Measurements from ENCODE around the gene OSBPL10. TPM values are rescaled to one million over a fixed set of nuclear protein-coding genes. Genes with fewer than 3 reads are reported as not detected.
"Not testable (repeated sequence)": the region's sequence is repeated elsewhere in the genome, so short reads cannot be mapped to it uniquely, and the experiment has no call there.

OSBPL10 gene
- polyA plus RNA-seq, 2 of the 4 experiments (the other 2 are of a cell fraction): 9.2 to 17.0 TPM

DNA sequence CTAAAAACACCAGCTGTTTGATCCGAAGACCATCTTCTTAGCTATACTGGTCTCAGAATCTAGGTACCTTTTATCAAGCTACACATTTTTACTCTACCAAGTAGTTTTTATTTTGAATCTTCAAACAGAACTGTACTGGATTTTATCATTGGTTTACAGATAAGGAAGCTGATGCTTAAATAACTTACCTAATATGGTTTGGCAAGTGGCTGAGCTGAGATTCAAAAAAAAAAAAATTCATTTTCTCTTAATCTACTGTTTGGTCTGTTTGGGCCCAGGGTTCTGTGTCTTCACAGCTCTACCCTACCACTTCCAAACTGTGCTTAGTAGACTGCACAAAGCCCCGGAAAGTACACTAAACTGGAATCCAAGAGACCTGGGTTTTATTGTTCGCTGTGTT is 36.2 kb upstream of the OSBPL10 start:
- DNase-seq (ENCODE audit: low read depth in 1 of 2, low spot score in 1 of 2) (no peak), FAIRE-seq (no peak), ATAC-seq (no peak)
- 88% methylated on average over 3 of the region's 3 CpGs for WGBS (ENCODE audit: missing lambda C conversion rate)
- no peak for TF ChIP-seq RNF2 (IDR thresholded peaks at IDR 0.05; ENCODE audit: borderline replicate concordance, low read depth)
- no peak for TF ChIP-seq RFX5 (IDR thresholded peaks at IDR 0.05)
- Histone ChIP-seq H3K4me1 (peaks cover 11% of the 10 kb centered on the region; the same call in 2 of the 3 replicates), H3K4me3 (no peak overlapping the region), H3K9me3 (no peaks in the 10 kb centered on the region), H3K27ac (no peak overlapping the region), H3K4me2 (no peak overlapping the region)
- CTCF ChIA-PET: interaction anchor here (0.9 to 4.7 kb wide), 4 partner anchors 12 to 171 kb away, joined by 3 to 38 read pairs (median 3); no protein-coding TSS in a partner anchor
- POLR2A ChIA-PET: no interaction called here

DNA sequence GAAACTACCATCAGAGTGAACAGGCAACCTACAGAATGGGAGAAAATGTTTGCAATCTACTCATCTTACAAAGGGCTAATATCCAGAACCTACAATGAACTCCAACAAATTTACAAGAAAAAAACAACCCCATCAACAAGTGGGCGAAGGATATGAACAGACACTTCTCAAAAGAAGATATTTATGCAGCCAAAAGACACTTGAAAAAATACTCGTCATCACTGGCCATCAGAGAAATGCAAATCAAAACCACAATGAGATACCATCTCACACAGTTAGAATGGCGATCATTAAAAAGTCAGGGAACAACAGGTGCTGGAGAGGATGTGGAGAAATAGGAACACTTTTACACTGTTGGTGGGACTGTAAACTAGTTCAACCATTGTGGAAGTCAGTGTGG is 34.6 kb upstream of the OSBPL10 start:
- H3K27ac ChIP-seq; ATAC-seq; H3K4me2 ChIP-seq; POLR2A ChIA-PET; DNase-seq (ENCODE audit: low read depth in 1 of 2, low spot score in 1 of 2); CTCF ChIA-PET; FAIRE-seq; H3K9me3 ChIP-seq; H3K4me3 ChIP-seq: not testable (repeated sequence)
- peaks cover 11% of the 10 kb centered on the region; the same call in 2 of the 3 replicates for H3K4me1 ChIP-seq
- WGBS (ENCODE audit: missing lambda C conversion rate): 47% methylated on average over 3 of the region's 3 CpGs

DNA sequence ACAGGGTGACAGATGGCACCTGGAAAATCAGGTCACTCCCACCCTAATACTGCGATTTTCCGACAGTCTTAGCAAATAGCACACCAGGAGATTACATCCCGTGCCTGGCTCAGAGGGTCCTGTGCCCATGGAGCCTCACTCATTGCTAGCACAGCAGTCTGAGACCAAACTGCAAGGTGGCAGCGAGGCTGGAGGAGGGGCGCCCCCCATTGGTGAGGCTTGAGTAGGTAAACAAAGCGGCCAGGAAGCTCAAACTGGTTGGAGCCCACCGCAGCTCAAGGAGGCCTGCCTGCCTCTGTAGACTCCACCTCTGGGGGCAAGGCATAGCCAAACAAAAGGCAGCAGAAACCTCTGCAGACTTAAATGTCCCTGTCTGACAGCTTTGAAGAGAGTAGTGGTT is 29.6 kb upstream of the OSBPL10 start:
- peaks cover 12% of the 10 kb centered on the region for H3K9me3 ChIP-seq
- H3K4me2 ChIP-seq; H3K27ac ChIP-seq; POLR2A ChIA-PET; DNase-seq (ENCODE audit: low read depth in 1 of 2, low spot score in 1 of 2); H3K4me1 ChIP-seq; FAIRE-seq; H3K4me3 ChIP-seq; ATAC-seq: not testable (repeated sequence)
- CTCF ChIA-PET: interaction anchor here (1.5 kb wide), 1 partner anchor 9 kb away, joined by 4 read pairs; no protein-coding TSS in a partner anchor
- 35% methylated on average over 3 of the region's 7 CpGs for WGBS (ENCODE audit: missing lambda C conversion rate)

DNA sequence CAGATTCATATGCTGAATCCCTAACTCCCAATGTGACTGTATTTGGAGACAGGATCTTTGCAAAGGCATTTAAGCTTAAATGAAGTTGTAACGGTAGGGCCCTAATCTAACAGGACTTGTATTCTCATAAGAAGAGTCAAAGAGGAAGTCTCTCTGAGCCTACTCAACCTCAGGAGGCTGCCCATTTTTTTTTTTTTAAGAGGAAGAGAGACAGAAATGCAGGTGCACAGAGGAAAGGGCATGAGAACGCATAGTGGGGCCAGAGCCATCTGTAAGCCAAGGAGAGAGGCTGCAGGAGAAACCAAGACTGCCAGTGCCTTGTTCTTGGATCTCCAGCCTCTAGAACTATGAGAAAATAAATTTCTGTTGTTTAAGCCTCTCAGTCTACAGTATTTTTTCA is 28.9 kb upstream of the OSBPL10 start:
- ChIA-PET CTCF (interaction anchor here (0.6 to 1.5 kb wide), 2 partner anchors 9 to 25 kb away, joined by 4 to 5 read pairs; no protein-coding TSS in a partner anchor), POLR2A (no interaction called here)
- Histone ChIP-seq H3K4me3 (no peak overlapping the region), H3K9me3 (peaks cover 12% of the 10 kb centered on the region), H3K4me2 (no peak overlapping the region), H3K4me1 (no peaks in the 10 kb centered on the region), H3K27ac (no peak overlapping the region)
- WGBS (ENCODE audit: missing lambda C conversion rate): 76% methylated on average over 2 of the region's 2 CpGs
- TF ChIP-seq KDM1A (IDR thresholded peaks at IDR 0.05; ENCODE audit: low read depth) (no peak), FOSL2 (IDR thresholded peaks at IDR 0.05) (no peak), FOSL2 (CRISPR knock-in tag; IDR thresholded peaks at IDR 0.05) (no peak), PHF8 (IDR thresholded peaks at IDR 0.05; ENCODE audit: borderline replicate concordance, low read depth) (no peak), NPAS2 (CRISPR knock-in tag; IDR thresholded peaks at IDR 0.05; ENCODE audit: borderline replicate concordance) (no peak), SREBF2 (IDR thresholded peaks at IDR 0.05) (no peak), HOXB5 (CRISPR knock-in tag; IDR thresholded peaks at IDR 0.05) (no peak), ESRRA (IDR thresholded peaks at IDR 0.05; ENCODE audit: borderline replicate concordance, low read length) (no peak), ZSCAN20 (CRISPR knock-in tag; IDR thresholded peaks at IDR 0.05) (no peak), EP300 (IDR thresholded peaks at IDR 0.05) (no peak), BHLHE40 (IDR thresholded peaks at IDR 0.05; ENCODE audit: low read depth, low read length) (no peak), GATA3 (IDR thresholded peaks at IDR 0.05; ENCODE audit: borderline replicate concordance) (no peak), SMC3 (IDR thresholded peaks at IDR 0.05) (no peak), MAZ (IDR thresholded peaks at IDR 0.05; ENCODE audit: borderline replicate concordance, low read depth, low read length) (no peak), NR3C1 (IDR thresholded peaks at IDR 0.05) (no peak), CEBPB (IDR thresholded peaks at IDR 0.05) (no peak), ZNF302 (CRISPR knock-in tag; IDR thresholded peaks at IDR 0.05) (no peak), MAFK (IDR thresholded peaks at IDR 0.05; ENCODE audit: partially characterized antibody) (no peak)
- TF ChIP-seq, protein P1, sequence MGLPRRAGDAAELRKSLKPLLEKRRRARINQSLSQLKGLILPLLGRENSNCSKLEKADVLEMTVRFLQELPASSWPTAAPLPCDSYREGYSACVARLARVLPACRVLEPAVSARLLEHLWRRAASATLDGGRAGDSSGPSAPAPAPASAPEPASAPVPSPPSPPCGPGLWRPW (IDR thresholded peaks at IDR 0.05): no peak
- TF ChIP-seq, protein P2, sequence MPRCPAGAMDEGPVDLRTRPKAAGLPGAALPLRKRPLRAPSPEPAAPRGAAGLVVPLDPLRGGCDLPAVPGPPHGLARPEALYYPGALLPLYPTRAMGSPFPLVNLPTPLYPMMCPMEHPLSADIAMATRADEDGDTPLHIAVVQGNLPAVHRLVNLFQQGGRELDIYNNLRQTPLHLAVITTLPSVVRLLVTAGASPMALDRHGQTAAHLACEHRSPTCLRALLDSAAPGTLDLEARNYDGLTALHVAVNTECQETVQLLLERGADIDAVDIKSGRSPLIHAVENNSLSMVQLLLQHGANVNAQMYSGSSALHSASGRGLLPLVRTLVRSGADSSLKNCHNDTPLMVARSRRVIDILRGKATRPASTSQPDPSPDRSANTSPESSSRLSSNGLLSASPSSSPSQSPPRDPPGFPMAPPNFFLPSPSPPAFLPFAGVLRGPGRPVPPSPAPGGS (IDR thresholded peaks at IDR 0.05): no peak
- DNase-seq (ENCODE audit: low read depth in 1 of 2, low spot score in 1 of 2) (no peak), FAIRE-seq (no peak), ATAC-seq (no peak)

All from A549 (cell line).